GM18870 (cell line): ENCODE data around the gene SRGAP1.
"Not testable (repeated sequence)": the region's sequence is repeated elsewhere in the genome, so short reads cannot be mapped to it uniquely, and the experiment has no call there.

ENCODE experiments used
- ATAC-seq: cut with Tn5 transposase; IDR thresholded peaks from one replicate; pipeline ENCODE4 v1.9.1; 2021; ENCODE audit warnings: moderate library complexity; ENCODE audit not compliant: unreplicated experiment

SRGAP1 gene

GRCh38 chr12:64103825-64104740, 259.6 kb downstream of the SRGAP1 start:
- ATAC-seq, result no peak

- ATAC-seq, result no peak
Measured at GRCh38 chr12:64105026-64105425, 260.5 kb downstream of the SRGAP1 start.

- ATAC-seq, result no peak
Measured at GRCh38 chr12:64107776-64108175, 263.3 kb downstream of the SRGAP1 start.

- ATAC-seq, result no peak
Measured at GRCh38 chr12:64109706-64110105, 265.2 kb downstream of the SRGAP1 start.

GRCh38 chr12:64110864-64111263, 266.4 kb downstream of the SRGAP1 start:
- no peak for ATAC-seq

- no peak for ATAC-seq
Measured at GRCh38 chr12:64116969-64117368, 272.5 kb downstream of the SRGAP1 start.

- ATAC-seq, result no peak
Measured at GRCh38 chr12:64120568-64120967, 276.1 kb downstream of the SRGAP1 start.

- ATAC-seq, result not testable (repeated sequence)
Measured at GRCh38 chr12:64121086-64121485, 276.6 kb downstream of the SRGAP1 start.

- no peak for ATAC-seq
Measured at GRCh38 chr12:64122154-64122553, 277.7 kb downstream of the SRGAP1 start.

GRCh38 chr12:64122995-64123394, 278.5 kb downstream of the SRGAP1 start:
- no peak for ATAC-seq

GRCh38 chr12:64123448-64123847, 278.9 kb downstream of the SRGAP1 start:
- no peak for ATAC-seq

- ATAC-seq, result no peak
Measured at GRCh38 chr12:64124511-64125197, 280.2 kb downstream of the SRGAP1 start.

- no peak for ATAC-seq
Measured at GRCh38 chr12:64125913-64126312, 281.4 kb downstream of the SRGAP1 start.

- ATAC-seq, result no peak
Measured at GRCh38 chr12:64127811-64128210, 283.3 kb downstream of the SRGAP1 start.

GRCh38 chr12:64128366-64128765, 283.9 kb downstream of the SRGAP1 start:
- no peak for ATAC-seq

GRCh38 chr12:64130476-64130875, 286.0 kb downstream of the SRGAP1 start:
- not testable (repeated sequence) for ATAC-seq

GRCh38 chr12:64131456-64131855, 287.0 kb downstream of the SRGAP1 start:
- not testable (repeated sequence) for ATAC-seq

GRCh38 chr12:64132672-64133071, 288.2 kb downstream of the SRGAP1 start:
- not testable (repeated sequence) for ATAC-seq

- ATAC-seq, result no peak
Measured at GRCh38 chr12:64137117-64137516, 292.6 kb downstream of the SRGAP1 start.

- ATAC-seq, result no peak
Measured at GRCh38 chr12:64139021-64139420, 294.5 kb downstream of the SRGAP1 start.

GRCh38 chr12:64142382-64142781, 297.9 kb downstream of the SRGAP1 start:
- ATAC-seq, result no peak

- no peak for ATAC-seq
Measured at GRCh38 chr12:64142784-64143183, 298.3 kb downstream of the SRGAP1 start.
